HUDEP-2 (cell line): ENCODE results near the gene COLGALT1.
A peak's percentile ranks its signal among the peaks of the same experiment; 100 is the strongest.
"Not testable (repeated sequence)": the region's sequence is repeated elsewhere in the genome, so short reads cannot be mapped to it uniquely, and the experiment has no call there.

Source experiments
- DNase-seq, 76 experiments: peaks; one replicate each; lab custom pipeline; 2025; ENCODE audit not compliant: unreplicated experiment in 76 of 76; lab: John Stamatoyannopoulos, UW

The COLGALT1 gene

DNA sequence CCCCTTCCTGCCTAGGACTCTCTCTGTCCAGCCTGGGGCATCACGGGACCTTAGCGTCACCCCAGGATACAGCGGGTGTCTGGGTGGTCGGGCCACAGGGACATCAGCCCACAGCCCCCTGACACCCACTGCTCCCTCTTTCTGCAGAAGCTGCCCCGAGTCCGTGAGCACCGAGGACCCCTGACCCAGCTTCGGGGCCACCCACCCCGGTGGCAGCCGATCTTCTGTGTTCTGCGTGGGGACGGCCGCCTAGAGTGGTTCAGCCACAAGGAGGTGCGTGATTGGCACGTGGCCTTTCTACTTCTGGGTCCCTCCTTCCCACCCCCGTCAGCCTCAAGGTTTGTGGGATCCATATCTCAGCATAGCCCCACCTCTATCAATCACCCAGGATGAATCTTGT is 23.3 kb upstream of the COLGALT1 start:
- DNase-seq: no peak

DNA sequence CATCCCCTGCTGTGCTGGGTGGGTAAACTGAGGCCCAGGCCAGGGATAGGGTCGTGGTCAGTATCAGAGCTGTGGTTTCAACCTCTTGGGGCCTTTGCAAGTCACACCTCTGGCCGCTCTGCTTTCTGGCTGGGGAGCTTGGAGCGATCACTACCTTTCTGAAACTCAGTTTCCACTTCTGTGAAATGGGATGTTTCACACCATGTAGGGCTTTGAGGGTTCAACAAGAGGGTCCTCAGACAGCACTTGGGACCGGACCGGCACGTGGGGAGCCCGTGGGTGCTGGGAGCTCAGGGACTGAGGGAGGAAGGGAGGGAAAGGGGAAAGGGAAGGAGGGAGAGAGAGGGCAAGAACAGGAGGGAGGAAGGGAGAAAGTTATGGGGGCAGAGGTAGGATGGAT is 22.9 kb upstream of the COLGALT1 start:
- no peak for DNase-seq

DNA sequence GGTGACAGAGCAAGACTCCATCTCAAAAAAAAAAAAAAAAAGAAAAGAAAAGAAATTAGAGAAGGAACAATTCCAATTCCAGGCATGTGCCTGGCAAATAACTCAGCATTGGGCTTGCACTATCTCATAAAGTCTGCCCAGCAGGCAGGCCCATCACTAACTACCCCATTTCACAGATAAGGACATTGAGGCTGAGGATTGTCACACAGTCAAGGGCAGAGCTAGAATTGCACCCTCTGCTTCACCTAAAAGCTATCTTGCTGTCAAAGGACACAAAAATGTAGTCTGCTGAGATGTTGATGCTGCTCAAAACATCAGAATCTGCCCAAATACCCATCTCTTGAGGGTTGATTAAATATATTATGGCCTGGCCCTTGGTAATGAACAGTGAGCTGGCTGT is 20.7 kb upstream of the COLGALT1 start:
- DNase-seq: no peak

DNA sequence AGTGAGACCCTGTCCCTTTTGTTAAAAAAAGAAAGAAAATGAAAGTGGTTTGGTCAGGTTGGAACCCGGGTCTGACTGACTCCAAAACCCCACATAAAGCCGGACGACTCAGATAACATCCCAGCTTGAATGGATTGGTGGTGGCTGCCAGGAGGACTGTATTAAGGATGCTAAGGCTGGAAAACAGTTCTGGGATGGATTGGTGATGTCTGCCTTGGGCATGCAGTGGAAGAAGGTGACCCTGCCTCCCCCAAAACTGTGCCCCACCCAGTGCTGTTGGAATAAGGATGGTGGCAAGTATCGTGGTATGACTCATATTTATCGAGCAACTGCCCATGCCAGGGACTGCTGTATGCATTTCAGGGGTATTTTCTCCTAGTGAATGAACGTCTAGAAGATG is 18.5 kb upstream of the COLGALT1 start:
- peak in 2 of 76 experiments; percentile 7 to 9 for DNase-seq

DNA sequence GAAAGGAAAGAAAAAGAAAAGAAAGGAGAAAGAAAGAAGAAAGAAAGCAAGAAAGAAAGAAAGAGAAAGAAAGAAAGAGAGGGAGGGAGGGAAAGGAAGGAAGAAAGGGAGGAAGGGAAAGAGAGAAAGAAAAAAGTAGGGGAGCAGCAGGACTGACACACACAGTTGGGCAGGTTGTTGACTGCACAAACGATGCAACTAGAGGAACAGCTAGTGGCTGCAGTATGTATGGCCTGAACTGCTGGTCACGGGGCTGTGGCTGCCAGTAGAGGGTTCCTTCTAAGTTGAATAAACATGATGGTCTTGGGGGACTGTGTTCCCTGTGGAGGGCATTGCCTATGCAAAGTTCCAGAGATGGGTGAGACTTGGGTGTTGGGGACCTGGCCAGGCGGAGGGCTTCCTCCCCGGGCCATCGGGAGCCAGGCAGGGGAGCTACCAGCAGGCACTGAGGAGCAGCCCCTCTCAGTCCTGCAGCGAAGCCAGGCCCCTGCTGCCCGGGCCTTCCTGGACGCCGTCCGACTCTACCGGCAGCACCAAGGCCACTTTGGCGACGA is 16.7 kb upstream of the COLGALT1 start:
- DNase-seq: peak in 2 of 76 experiments; percentile 10 to 18

DNA sequence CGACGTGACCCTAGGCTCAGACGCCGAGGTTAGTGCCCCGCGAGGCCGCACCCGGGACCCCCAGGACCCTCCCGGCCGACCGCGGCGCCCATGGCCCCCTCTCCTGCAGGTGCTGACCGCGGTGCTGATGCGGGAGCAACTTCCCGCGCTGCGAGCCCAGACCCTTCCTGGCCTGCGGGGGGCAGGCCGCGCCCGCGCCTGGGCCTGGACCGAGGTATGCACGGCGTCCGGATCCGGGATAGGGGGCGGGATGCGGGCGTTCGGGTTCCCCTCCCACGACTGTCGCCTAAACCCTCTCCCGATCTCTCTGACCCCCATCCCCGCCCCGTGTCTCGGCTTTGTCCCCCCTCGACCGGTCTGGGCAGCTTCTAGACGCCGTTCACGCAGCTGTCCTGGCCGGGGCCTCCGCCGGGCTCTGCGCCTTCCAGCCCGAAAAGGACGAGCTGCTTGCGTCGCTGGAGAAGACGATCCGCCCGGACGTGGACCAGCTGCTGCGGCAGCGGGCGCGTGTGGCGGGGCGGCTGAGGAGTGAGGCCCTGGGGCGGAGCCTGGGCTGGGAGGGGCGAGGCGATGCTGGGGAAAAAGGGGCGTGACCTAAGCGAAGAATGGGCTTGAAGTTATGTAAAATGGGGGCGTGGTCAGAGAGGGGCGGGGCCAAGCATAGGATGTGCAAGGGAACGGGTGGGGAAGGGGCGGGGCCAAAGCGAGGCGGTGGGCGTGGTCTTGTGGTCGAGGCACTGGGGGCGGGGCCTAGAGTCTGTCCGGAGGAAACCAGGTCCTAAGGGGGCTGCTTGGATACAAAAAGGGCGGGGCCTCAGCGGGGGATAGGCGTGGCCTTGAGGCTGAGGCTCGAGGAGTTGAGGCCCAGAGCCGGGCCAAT is 16.0 kb upstream of the COLGALT1 start:
- DNase-seq: peak in 75 of 76 experiments; percentile 70 to 100 (median 99)

DNA sequence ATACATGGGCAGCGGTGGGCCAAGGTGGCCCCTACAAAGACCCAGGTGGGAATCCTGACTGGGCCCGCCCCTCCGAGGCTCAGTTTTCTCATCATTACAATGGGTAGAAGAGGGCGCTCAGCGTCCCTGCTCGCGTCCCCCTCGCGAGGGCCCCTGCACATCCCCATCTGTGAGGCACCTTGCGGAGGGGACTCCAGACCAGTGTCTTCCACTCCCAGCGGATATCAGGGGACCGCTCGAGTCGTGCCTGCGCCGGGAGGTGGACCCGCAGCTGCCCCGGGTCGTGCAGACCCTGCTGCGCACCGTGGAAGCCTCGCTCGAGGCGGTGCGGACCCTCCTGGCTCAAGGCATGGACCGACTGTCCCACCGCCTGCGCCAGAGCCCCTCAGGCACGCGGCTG is 15.3 kb upstream of the COLGALT1 start:
- DNase-seq: no peak

DNA sequence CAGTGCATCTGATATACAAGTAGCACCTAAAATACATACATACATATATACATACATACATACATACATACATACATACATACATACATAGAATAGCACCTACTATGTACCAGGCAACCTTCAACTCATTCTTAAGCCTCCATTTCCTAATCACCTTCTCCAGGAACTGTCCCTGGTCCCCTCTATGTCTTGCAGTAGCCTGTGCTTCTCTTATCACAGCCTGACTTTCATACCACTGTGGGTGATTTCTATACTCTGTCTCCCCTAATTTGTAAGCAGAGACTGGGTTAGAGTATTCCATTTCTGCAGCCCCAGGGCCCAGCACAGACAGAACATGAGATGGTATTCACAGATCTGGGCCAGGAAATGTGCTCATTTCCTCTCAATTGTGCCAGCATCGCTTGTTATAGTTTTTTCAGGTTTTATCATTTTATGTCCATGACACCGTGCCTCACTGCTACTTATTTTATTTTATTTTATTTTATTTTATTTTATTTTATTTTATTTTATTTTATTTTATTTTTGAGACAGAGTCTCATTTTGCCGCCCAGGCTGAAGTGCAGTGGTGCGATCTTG is 14.2 kb upstream of the COLGALT1 start:
- no peak for DNase-seq

DNA sequence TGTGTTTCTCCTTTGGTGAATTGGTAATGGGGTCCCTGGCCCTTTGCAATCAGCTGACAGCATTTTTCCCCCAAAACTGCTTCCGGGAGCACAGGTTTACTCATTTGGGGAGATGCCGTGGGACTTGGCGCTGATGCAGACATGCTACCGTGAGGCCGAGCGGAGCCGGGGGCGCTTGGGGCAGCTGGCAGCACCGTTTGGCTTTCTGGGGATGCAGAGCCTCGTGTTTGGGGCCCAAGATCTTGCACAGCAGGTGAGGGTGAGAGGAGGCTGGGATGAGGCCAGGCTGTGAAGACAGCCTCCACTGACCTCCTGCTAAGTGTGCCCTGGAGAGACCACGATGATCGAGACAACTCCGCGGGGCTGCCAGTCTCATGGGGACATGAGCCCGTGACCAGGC is 13.4 kb upstream of the COLGALT1 start:
- DNase-seq: no peak

DNA sequence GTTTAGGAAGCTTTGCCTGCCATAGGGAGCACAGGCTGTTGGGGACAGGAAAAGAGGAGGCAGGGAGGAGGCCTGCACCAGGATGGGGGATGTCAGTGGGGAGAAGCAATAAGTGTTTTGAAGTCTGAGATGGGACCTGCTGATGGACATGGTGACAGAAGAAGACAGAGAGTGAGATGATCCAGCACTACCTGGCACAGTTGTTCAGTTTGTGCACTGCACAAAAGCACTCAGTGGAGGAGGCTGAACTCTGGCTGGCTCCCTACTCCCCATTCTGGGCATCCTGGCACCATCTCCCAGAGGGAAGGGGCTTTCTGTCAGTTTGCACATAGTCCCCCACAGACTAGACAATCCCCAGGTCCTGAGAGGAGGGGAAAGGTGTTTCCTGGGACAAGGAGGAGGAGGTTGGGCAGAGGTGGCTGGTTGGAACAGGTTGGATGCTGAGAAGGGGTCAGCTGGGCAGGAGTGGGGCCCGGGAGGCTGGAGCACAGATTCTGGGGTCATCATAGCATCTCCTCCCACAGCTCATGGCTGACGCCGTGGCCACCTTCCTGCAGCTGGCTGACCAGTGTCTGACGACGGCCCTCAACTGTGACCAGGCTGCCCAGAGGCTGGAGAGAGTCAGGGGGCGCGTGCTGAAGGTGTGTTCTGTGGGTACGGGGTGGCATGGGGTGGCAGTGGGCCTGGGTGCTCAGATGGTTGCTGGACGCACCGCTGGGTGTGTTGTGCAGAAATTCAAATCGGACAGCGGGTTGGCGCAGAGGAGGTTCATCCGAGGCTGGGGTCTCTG is 12.5 kb upstream of the COLGALT1 start:
- DNase-seq: no peak

DNA sequence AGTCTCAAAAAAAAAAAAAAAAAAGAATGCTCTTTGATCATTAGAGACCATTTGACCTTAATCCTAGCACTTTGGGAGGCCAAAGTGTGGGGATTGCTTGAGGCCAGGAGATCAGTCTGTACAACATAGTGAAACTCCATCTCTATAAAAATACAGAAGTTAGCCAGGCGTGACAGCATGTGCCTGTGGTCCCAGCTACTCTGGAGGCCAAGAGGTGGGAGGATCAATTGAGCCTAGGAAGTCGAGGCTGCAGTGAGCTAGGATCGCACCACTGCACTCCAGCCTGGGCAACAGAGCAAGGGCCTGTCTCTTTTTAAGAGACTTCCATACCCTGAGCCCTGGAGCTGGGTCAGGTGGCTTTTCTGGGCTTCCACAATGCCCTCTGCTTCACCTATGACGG is 11.5 kb upstream of the COLGALT1 start:
- DNase-seq: no peak

DNA sequence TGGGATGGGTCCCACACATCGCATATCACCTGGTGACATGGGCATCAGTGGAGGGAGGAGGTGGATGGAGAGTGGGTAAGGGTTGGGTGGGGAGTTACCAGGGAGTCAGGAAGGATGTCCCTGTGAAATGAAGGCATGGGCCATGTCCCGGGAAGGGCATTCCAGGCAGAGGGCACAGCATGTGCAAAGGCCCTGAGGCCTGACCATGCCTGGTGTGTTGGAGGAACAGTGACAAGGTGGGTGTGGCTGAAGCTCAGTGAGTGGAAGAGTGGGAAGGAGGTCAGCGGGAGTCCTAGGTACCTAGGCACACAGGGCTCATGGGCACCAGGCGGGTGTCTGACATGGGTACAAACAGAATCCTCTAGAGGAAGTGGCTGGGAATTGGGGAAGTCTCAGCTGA is 11.0 kb upstream of the COLGALT1 start:
- no peak for DNase-seq

DNA sequence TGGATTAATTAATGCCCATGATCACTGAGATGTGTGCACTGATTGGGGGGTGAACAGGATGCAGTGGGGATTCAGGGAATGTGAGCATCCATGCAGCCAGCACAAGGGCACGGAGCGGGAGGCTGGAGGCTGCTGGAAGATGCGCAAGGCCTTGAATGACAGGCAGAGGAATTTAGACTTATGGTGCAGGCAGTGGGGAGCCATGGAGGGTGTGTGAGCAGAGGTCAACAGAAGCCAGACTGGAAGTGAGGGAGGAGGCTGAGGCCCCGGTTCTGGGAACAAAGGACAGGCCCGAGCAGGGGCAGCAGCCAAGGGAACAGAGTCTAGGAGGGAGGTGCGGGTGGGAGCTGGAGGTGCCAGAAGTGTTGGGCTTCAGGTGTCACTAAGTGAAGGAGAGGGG is 7.3 kb upstream of the COLGALT1 start:
- no peak for DNase-seq

DNA sequence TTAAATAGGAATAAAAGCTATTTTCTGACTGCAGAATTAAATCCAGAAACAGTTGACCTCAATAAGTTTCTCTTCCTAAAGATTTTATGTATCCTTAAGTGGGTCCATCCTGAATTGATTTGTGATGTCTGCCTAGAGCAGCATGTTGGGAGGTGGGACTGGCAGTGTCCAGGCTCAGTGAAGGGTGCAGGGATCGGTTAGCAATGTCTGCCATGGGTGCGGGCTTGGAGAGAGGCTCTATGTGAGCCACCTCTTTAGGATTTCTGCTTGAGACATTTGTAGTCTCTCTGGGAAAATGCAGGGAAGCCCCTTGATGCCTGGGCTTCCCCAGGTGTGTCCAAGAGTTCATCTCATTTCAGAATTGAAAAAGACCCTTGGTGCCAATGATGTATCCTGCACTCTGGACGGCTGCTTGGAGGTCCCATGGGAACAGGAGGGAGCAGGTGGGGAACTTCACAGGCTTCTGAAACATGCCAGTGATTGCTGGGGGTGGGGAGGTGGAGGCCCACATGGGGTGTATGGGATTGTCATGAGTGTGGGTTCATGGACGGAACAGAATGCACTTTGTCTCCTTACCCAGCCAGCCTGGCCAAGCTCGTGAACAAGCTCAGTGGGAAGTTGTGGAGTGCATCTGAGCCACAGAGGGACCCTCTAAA is 6.2 kb upstream of the COLGALT1 start:
- no peak for DNase-seq

DNA sequence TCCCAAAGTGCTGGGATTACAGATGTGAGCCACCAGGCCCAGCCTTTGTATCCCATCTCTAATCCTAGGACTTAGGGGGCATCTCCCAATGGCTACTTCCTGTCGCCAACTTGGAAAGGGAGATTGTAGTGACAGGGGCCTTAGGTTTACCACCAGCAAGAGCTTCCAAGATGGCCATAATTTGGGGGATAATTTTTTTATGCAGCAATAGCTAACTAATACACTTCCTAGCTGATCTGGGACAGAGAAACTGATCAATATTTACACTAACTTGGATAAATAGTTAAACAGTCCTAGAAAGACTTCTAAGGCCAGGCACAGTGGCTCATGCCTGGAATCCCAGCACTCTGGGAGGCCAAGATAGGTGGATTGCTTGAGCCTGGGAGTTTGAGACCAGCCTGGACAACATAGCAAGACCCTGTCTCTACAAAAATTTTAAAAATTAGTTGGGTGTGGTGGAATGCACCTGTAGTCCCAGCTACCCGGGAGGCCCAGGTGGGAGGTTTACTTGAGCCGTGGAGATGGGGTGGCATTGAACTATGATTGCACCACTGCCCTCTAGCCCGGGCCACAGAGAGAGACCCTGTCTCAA is 5.3 kb upstream of the COLGALT1 start:
- DNase-seq: no peak

DNA sequence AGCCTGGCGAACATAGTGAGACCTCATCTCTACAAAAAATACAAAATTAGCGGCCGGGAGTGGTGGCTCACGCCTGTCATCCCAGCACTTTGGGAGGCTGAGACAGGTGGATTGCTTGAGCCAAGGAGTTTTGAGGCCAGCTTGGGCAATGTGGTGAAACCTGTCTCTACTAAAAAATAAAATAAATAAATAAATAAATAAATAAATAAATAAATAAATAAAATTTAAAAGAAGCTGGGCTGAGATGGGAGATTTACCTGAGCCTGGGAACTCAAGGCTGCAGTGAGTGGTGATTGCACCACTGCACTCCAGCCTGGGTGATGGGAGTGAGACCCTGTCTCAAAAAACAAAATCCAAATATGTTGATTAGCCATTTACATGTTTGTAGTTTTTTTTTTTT is 2.7 kb upstream of the COLGALT1 start:
- DNase-seq: not testable (repeated sequence)

DNA sequence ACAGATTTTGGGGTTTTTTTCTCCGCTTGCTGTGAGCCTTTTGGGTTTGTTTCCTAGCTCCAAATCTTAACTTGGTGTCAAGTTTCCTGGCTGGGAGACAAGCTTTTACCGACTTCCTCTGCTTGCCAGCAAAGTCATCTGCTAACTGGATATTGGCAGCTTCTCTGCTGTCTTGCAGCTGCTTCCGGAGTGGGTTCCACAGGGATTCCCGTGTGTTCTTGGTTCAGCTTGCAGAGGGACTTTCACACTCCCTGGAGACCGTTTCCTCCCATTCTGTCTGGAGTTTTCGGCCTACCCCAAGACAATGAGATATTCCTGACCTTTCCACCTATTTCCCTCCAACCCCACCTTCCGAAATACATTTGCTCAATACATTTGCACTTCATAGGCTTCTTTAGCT is 2.2 kb upstream of the COLGALT1 start:
- no peak for DNase-seq

DNA sequence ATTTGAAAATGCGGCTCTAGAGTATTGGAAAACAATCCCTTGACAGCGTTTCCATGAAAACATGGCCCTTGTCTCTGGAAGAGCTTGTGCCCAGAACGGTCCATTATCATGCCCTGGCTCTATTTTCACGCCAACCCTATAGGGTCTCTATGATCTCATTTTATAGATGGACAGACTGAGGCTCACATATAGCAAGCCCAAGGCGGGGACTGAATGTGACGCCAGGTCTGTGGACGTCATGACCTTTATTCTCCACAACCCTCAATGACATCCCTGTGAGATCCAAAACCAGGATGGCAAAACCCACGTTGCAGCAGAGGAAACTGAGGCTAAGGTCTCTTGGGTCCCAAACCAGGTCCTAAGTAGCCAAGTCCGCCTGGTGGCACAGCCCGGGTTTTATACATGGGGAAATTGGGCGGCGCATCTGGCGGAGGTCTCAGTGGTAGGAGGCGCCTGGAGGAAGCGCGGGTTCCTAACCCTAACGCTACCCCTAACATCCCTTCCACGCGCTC is 425 bp upstream of the COLGALT1 start:
- peak in 2 of 76 experiments; percentile 57 to 78 for DNase-seq

DNA sequence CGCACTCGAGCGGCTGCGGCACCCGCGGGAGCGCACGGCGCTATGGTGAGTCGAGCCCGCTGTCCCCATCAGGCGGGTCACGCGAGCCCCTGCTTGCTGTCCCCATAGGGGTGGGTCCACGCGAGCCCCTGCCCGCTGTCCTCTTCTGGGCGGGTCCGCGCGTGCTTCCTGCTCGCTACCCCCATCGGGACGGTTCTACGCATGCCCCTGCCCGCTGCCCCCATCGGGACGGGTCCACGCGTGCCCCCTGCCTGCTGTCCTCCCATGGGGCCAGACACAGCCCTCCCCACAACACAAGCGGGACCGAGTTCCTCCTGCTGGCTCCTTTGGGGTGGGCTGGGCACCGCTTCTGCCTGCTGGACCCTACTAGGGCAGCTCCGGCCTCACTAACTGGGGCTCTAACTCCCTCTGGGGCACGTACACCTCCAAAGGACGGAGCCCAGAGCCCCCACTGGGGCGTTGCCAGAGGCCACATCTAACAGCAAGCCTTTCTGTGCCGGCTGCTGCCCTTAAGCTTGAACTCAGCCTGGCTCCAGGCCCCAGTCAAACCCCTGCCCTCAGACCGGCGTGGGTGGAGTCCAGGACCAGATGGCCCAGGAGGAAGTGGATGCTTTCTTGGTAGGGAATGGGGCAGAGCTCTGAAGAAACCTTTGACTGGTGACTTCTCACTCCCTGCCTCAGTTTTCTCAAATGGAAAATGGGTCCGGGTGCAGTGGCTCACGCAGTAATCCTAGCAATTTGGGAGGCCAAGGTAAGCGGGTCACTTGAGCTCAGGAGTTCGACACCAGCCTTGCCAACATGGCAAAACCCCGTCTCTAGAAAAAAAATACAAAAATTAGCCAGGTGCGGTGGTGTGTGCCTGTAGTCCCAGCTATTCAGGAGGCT is 722 bp downstream of the COLGALT1 start:
- peak in 60 of 76 experiments; percentile 13 to 72 (median 58) for DNase-seq
